ENCODE data around the gene SLC9A7.

The SLC9A7 gene

DNA sequence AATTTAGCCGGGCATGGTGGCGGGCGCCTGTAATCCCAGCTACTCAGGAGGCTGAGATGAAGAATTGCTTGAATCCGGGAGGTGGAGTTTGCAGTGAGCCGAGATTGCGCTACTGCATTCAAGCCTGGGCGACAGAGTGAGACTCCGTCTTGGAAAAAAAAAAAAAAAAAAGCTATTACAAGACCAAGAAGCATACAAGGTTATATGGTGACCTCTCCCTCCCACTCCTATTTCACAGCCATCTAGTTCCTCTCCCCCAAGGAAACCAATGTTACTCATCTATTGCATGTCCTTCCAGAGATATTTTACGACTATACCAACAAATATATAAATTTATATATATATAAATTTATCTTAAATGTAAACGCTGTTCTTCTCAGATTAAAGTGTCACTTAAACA lies 3.2 kb downstream of the SLC9A7 start:
- peak overlapping the region; percentile 64 for H3K4me3 ChIP-seq (ENCODE audit: low read depth, low read length)
- peak; percentile 8 for DNase-seq (ENCODE audit: low read depth)
- TF ChIP-seq, protein P1, sequence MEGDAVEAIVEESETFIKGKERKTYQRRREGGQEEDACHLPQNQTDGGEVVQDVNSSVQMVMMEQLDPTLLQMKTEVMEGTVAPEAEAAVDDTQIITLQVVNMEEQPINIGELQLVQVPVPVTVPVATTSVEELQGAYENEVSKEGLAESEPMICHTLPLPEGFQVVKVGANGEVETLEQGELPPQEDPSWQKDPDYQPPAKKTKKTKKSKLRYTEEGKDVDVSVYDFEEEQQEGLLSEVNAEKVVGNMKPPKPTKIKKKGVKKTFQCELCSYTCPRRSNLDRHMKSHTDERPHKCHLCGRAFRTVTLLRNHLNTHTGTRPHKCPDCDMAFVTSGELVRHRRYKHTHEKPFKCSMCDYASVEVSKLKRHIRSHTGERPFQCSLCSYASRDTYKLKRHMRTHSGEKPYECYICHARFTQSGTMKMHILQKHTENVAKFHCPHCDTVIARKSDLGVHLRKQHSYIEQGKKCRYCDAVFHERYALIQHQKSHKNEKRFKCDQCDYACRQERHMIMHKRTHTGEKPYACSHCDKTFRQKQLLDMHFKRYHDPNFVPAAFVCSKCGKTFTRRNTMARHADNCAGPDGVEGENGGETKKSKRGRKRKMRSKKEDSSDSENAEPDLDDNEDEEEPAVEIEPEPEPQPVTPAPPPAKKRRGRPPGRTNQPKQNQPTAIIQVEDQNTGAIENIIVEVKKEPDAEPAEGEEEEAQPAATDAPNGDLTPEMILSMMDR (IDR thresholded peaks at IDR 0.05; ENCODE audit: insufficient read depth, low read depth, low read length, missing control alignments), result no peak

DNA sequence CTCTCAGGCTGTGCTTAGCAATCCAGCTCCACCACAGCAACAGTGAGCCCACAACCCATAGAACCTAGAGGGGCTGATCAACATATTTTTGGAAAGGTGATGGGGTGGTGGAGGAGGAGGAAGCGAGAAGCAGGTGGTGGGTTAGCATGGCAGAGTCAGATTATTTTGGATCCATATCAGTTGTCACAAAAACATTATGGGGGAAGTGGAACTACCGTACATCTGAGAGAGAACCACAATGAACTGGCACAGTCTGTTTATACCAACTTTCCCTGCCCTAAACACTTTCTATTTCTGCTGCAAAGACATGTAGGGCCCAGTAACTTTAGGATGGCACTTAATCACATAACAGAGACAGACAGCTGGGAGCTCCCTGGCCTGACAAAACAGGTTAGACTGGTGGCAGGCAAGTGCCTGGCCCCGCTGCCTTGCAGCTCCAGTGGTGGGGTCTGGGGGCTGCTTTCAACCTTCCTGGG lies 4.3 kb downstream of the SLC9A7 start:
- DNase-seq (ENCODE audit: low read depth), result peak; percentile 56
- H3K4me3 ChIP-seq (ENCODE audit: low read depth, low read length), result peak overlapping the region; percentile 64

DNA sequence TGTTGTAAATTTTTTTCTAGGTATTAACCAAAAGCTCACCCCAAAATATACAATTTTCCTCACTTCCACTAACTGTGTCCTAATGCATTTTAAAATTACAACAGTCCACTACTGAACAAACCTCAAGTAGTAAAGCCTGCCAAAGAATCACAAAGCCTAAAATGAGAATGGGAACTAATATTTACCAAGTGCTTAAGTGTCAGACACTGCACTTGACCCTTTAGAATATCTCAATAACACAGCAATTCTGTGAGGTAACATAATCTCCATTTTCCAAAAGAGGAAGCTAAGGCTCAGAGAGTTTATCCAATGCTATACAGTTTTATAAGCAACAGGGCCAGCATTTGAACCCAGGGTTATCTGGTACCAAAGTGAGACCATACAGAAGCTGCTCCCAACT lies 4.9 kb downstream of the SLC9A7 start:
- no peak for DNase-seq (ENCODE audit: low read depth)
- H3K4me3 ChIP-seq (ENCODE audit: low read depth, low read length), result peak overlapping the region; percentile 64; the same call in 1 of the 2 replicates
- TF ChIP-seq, protein P1 (IDR thresholded peaks at IDR 0.05; ENCODE audit: insufficient read depth, low read depth, low read length, missing control alignments), result no peak

More for the DNA sequence above, 4.3 kb downstream of the SLC9A7 start:
- TF ChIP-seq, protein P1 (IDR thresholded peaks at IDR 0.05; ENCODE audit: insufficient read depth, low read depth, low read length, missing control alignments), result no peak

DNA sequence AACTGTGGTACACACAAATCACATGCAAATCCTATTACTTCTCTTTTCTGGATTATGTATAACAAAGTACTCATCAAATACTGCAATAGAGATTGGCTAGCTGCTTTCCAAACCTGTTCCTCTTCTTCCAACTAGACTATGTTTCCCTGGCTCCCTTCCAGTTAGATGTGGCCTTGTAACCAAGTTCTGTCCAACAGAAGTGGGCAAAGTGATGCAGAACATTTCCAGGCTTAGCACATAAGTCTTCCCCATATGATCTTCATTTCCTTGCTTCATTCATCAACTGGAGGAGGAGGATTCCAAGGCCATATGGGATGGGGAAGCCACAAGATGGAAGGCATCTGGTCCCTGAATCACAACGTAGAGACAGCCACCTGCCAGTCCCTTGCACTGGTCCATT lies 8.0 kb downstream of the SLC9A7 start:
- DNase-seq (ENCODE audit: low read depth), result no peak
- H3K4me3 ChIP-seq (ENCODE audit: low read depth, low read length), result no peak overlapping the region
- TF ChIP-seq, protein P1 (IDR thresholded peaks at IDR 0.05; ENCODE audit: insufficient read depth, low read depth, low read length, missing control alignments), result no peak

DNA sequence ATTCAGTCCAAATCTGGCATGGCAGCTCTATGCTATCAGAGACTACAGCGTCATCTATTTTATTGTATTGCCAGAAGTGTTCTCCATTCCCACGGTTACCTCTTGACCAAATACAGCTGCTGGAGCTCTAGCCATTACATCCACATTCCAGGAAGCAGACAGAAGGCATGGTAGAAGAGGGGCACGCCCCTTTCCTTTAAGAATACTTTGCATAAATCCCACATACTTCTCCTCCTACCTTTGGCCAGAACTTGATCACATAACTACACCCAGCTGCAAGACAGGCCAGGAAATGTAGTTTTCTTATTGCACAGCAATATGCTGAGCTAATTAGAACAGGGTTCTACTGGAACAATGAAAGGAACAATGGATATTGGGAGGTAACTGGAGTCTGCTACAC lies 14.9 kb downstream of the SLC9A7 start:
- no peak overlapping the region for H3K4me3 ChIP-seq (ENCODE audit: low read depth, low read length)
- TF ChIP-seq, protein P1 (IDR thresholded peaks at IDR 0.05; ENCODE audit: insufficient read depth, low read depth, low read length, missing control alignments), result no peak
- no peak for DNase-seq (ENCODE audit: low read depth)

DNA sequence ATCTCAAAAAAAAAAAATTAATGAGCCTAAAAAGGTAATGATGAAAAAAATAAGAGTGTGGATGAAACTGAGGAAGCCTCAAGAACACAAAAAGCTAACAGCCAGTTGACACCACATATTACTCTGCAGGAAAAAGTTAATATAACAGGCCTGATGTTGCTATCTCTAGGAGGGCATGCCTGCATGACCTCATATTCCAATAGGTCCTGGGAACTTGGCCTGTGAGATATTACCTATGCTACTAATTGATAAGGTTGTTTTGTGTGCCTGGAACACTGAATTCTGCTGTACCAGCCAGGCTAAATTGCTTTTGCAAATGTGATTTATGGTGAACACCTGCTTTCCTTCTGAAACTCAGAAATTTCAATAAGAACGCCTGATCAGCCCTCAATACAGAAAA lies 15.9 kb downstream of the SLC9A7 start:
- H3K4me3 ChIP-seq (ENCODE audit: low read depth, low read length), result no peak overlapping the region
- no peak for DNase-seq (ENCODE audit: low read depth)
- TF ChIP-seq, protein P1 (IDR thresholded peaks at IDR 0.05; ENCODE audit: insufficient read depth, low read depth, low read length, missing control alignments), result no peak

DNA sequence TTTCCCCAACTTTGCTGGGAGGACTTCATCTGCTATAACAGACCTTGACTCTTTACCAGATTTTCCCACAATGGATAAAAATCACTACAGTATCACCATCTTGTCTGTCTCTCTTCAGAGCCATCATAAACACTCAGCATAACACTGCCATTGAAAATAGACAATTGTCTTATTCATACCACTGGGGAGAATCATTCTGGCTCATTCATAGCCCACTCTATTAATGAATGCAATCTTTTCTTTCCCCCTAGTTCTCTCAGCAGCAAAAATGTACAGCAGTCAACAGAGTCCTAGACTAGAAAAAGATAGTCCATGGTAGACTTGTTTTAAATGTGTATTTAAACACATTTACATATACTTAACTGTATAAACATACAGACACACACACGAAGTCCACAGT lies 19.2 kb downstream of the SLC9A7 start:
- H3K4me3 ChIP-seq (ENCODE audit: low read depth, low read length), result no peak overlapping the region
- DNase-seq (ENCODE audit: low read depth), result no peak
- TF ChIP-seq, protein P1 (IDR thresholded peaks at IDR 0.05; ENCODE audit: insufficient read depth, low read depth, low read length, missing control alignments), result no peak
